ENCODE results near the gene MISP3. TPM values are rescaled to one million over a fixed set of nuclear protein-coding genes. Genes with fewer than 3 reads are reported as not detected.
A peak's percentile ranks its signal among the peaks of the same experiment; 100 is the strongest.

Gene MISP3
- total RNA-seq, 2 donors from 2014 or later = 21.1 to 25.7 TPM

GRCh38 chr19:14078411-14078810 is 5.8 kb downstream of the MISP3 start:
- 52 to 78% methylated on average over 2 of the region's 2 CpGs for WGBS, 2 donors
- ATAC-seq = no peak
- TF ChIP-seq CTCF (IDR thresholded peaks at IDR 0.05) = no peak
- no peak for TF ChIP-seq POLR2A (IDR thresholded peaks at IDR 0.05)
- peaks cover 38% of the 10 kb centered on the region for H3K4me1 ChIP-seq
- no peak overlapping the region for H3K4me3 ChIP-seq
- intact Hi-C loops (cut with DNase I) = no loop called here
- no peak for DNase-seq
- no peak overlapping the region for H3K27ac ChIP-seq
- H3K9me3 ChIP-seq = no peaks in the 10 kb centered on the region
- H3K27me3 ChIP-seq = no peaks in the 10 kb centered on the region
- H3K36me3 ChIP-seq (replicated peaks in 1 of 2; ENCODE audit: insufficient read depth in 1 of 2, low read depth in 2 of 2) = no peaks in the 10 kb centered on the region

GRCh38 chr19:14080887-14081796 is 8.6 kb downstream of the MISP3 start:
- ATAC-seq = peak; percentile 95
- peak; percentile 99 to 100 (median 99) for DNase-seq
- no peaks in the 10 kb centered on the region for H3K27me3 ChIP-seq
- H3K9me3 ChIP-seq = no peaks in the 10 kb centered on the region
- H3K36me3 ChIP-seq (replicated peaks in 1 of 2; ENCODE audit: insufficient read depth in 1 of 2, low read depth in 2 of 2) = no peaks in the 10 kb centered on the region
- WGBS, 2 donors = 0 to 1% methylated on average over 33 to 50 of the region's 50 CpGs
- peaks cover 36% of the 10 kb centered on the region for H3K4me1 ChIP-seq
- H3K27ac ChIP-seq = peak overlapping the region; percentile 79 to 96 (median 93)
- peak; percentile 66 to 96 (median 94) for TF ChIP-seq POLR2A (IDR thresholded peaks at IDR 0.05)
- peak in 1 of 7 experiments; percentile 16 for TF ChIP-seq CTCF (IDR thresholded peaks at IDR 0.05)
- intact Hi-C loops (cut with DNase I) = loop anchor here (10.0 kb wide), 1 partner anchor 54 kb away; the partner anchor contains the start of gene ASF1B
- peak overlapping the region; percentile 63 to 70 for H3K4me3 ChIP-seq

- H3K4me3 ChIP-seq = peak overlapping the region; percentile 63 to 70
- no peaks in the 10 kb centered on the region for H3K27me3 ChIP-seq
- no peaks in the 10 kb centered on the region for H3K36me3 ChIP-seq (replicated peaks in 1 of 2; ENCODE audit: insufficient read depth in 1 of 2, low read depth in 2 of 2)
- no peaks in the 10 kb centered on the region for H3K9me3 ChIP-seq
- no peak for TF ChIP-seq CTCF (IDR thresholded peaks at IDR 0.05)
- TF ChIP-seq POLR2A (IDR thresholded peaks at IDR 0.05) = peak in 1 of 3 donors; percentile 8
- 7 to 28% methylated on average over 7 to 24 of the region's 24 CpGs for WGBS, 2 donors
- DNase-seq = peak; percentile 52 to 67 (median 61)
- ATAC-seq = peak; percentile 25
- H3K4me1 ChIP-seq = peaks cover 34% of the 10 kb centered on the region
- intact Hi-C loops (cut with DNase I) = loop anchor here (10.0 kb wide), 1 partner anchor 53 kb away; the partner anchor contains the start of gene ASF1B
- H3K27ac ChIP-seq = peak overlapping the region; percentile 79 to 96 (median 93)
Observed at GRCh38 chr19:14081797-14082674, 9.4 kb downstream of the MISP3 start.

- 0 to 25% methylated on average over 1 of the region's 1 CpG for WGBS, 2 donors
- peak overlapping the region in 1 of 2 donors; percentile 70 for H3K4me3 ChIP-seq
- intact Hi-C loops (cut with DNase I) = loop anchor here (10.0 kb wide), 1 partner anchor 52 kb away; the partner anchor contains the start of gene ASF1B
Observed at GRCh38 chr19:14082675-14082960, 10.0 kb downstream of the MISP3 start.

More at GRCh38 chr19:14082675-14082960, 10.0 kb downstream of the MISP3 start:
- Histone ChIP-seq H3K4me1 (peaks cover 34% of the 10 kb centered on the region), H3K9me3 (no peaks in the 10 kb centered on the region), H3K27me3 (no peaks in the 10 kb centered on the region), H3K27ac (peak overlapping the region in 3 of 4 donors; percentile 92 to 96 (median 94)), H3K36me3 (replicated peaks in 1 of 2; ENCODE audit: insufficient read depth in 1 of 2, low read depth in 2 of 2) (no peaks in the 10 kb centered on the region)
- TF ChIP-seq CTCF (IDR thresholded peaks at IDR 0.05) (no peak), POLR2A (IDR thresholded peaks at IDR 0.05) (no peak)
- DNase-seq (no peak), ATAC-seq (no peak)

All from body of pancreas (tissue), 4 donors.